Body of pancreas (tissue), 4 donors: ENCODE results near the gene STAT5A.

Source experiments
- CTCF ChIP-seq, 7 experiments: fragments of 450-650 bp in 4 of 7; fragments of 200-600 bp in 3 of 7; sonication (generic) in 3 of 7; IDR thresholded peaks; one replicate each; pipeline ENCODE4 v1.5.1; 2016 to 2019; ENCODE audit warnings: antibody characterized with exemption in 7 of 7
- POLR2A ChIP-seq, 3 donors: fragments of 450-650 bp; IDR thresholded peaks; one replicate each; pipeline ENCODE4 v1.6.1; 2016; ENCODE audit warnings: antibody characterized with exemption in 3 of 3, mild to moderate bottlenecking in 2 of 3

- no peak for TF ChIP-seq CTCF (IDR thresholded peaks at IDR 0.05)
- TF ChIP-seq POLR2A (IDR thresholded peaks at IDR 0.05), result no peak
Observed at GRCh38 chr17:42271779-42272035, 16.6 kb upstream of the STAT5A start.
